Astrocyte (in vitro differentiated cells and primary cell): ENCODE data around the gene RPP40. TPM values are rescaled to one million over a fixed set of nuclear protein-coding genes. Genes with fewer than 3 reads are reported as not detected.

ENCODE experiments used
- DNase-seq: peaks from one replicate; pipeline ENCODE4 v3.0.0-alpha.2; 2010; ENCODE audit warnings: low read depth
- FAIRE-seq: peaks from 2 replicates; lab custom pipeline; 2011; peaks lifted over from hg19 to GRCh38; lab: Jason Lieb, UNC
- H2AFZ ChIP-seq: 2 replicates; pipeline ENCODE4 v1.6.0; 2012; ENCODE audit warnings: low read depth, low read length, inconsistent platforms
- H3K27ac ChIP-seq: 2 replicates; pipeline ENCODE4 v1.5.1; 2011; ENCODE audit warnings: low read depth, low read length, inconsistent platforms
- H3K27me3 ChIP-seq: 2 replicates; pipeline ENCODE4 v1.6.0; 2011; ENCODE audit warnings: low read length, inconsistent platforms; ENCODE audit not compliant: insufficient read depth
- H3K36me3 ChIP-seq: 2 replicates; pipeline ENCODE4 v1.5.1; 2011; ENCODE audit warnings: low read length, inconsistent platforms; ENCODE audit not compliant: insufficient read depth
- H3K4me1 ChIP-seq: 2 replicates; pipeline ENCODE4 v1.5.1; 2011; ENCODE audit warnings: low read length, inconsistent platforms; ENCODE audit not compliant: insufficient read depth
- H3K4me2 ChIP-seq: 2 replicates; pipeline ENCODE4 v1.6.0; 2012; ENCODE audit warnings: low read length, inconsistent platforms
- H3K4me3 ChIP-seq: 2 replicates; pipeline ENCODE4 v1.5.1; 2011; ENCODE audit warnings: low read depth, mild to moderate bottlenecking, low read length, inconsistent platforms; ENCODE audit not compliant: insufficient read depth
- H3K79me2 ChIP-seq: 2 replicates; pipeline ENCODE4 v1.6.0; 2012; ENCODE audit warnings: mild to moderate bottlenecking, low read length, inconsistent platforms; ENCODE audit not compliant: insufficient read depth
- H3K9ac ChIP-seq: 2 replicates; pipeline ENCODE4 v1.6.0; 2012; ENCODE audit warnings: mild to moderate bottlenecking, low read length, inconsistent platforms
- H3K9me3 ChIP-seq: 2 replicates; pipeline ENCODE4 v1.5.1; 2012; ENCODE audit warnings: low read depth, mild to moderate bottlenecking, low read length, inconsistent platforms; ENCODE audit not compliant: insufficient read depth
- H4K20me1 ChIP-seq: 2 replicates; pipeline ENCODE4 v1.6.0; 2012; ENCODE audit warnings: low read length, inconsistent platforms; ENCODE audit not compliant: insufficient read depth
- H3K27ac Mint-ChIP-seq: one replicate; pipeline ENCODE4 v1.8.0; 2021; ENCODE audit warnings: mild to moderate bottlenecking, mixed read lengths; ENCODE audit not compliant: unreplicated experiment
- H3K27me3 Mint-ChIP-seq: one replicate; pipeline ENCODE4 v1.8.0; 2021; ENCODE audit warnings: low read depth, mixed read lengths; ENCODE audit not compliant: unreplicated experiment
- H3K36me3 Mint-ChIP-seq: one replicate; pipeline ENCODE4 v1.8.0; 2021; ENCODE audit warnings: low read depth, mixed read lengths; ENCODE audit not compliant: unreplicated experiment
- H3K4me1 Mint-ChIP-seq: one replicate; pipeline ENCODE4 v1.8.0; 2021; ENCODE audit warnings: low read depth, mixed read lengths; ENCODE audit not compliant: unreplicated experiment
- H3K4me3 Mint-ChIP-seq: one replicate; pipeline ENCODE4 v1.8.0; 2021; ENCODE audit warnings: mild to moderate bottlenecking, moderate library complexity, mixed read lengths; ENCODE audit not compliant: unreplicated experiment
- H3K9me3 Mint-ChIP-seq: one replicate; pipeline ENCODE4 v1.8.0; 2021; ENCODE audit warnings: mild to moderate bottlenecking, mixed read lengths; ENCODE audit not compliant: unreplicated experiment
- CTCF ChIP-seq: IDR thresholded peaks from 2 replicates; pipeline ENCODE4 v1.5.1; 2011; ENCODE audit warnings: low read depth, mild to moderate bottlenecking, inconsistent platforms, low read length, moderate library complexity; ENCODE audit not compliant: insufficient read depth
- EZH2 ChIP-seq: IDR thresholded peaks from 2 replicates; pipeline ENCODE4 v1.6.1; 2012; ENCODE audit warnings: mild to moderate bottlenecking, low read length, inconsistent platforms; ENCODE audit not compliant: insufficient read depth
- total RNA-seq: library from RNA; stranded (reverse); gene quantifications from 2 replicates; pipeline ENCODE4 v1.2.1, GENCODE V29; 2021

Gene RPP40
- total RNA-seq, 1 donor from 2014 or later = 16.6 TPM

- Mint-ChIP-seq H3K27ac (peak overlapping the region; percentile 44), H3K36me3 (peaks cover 5% of the 10 kb centered on the region), H3K9me3 (peaks cover 3% of the 10 kb centered on the region), H3K27me3 (no peaks in the 10 kb centered on the region), H3K4me1 (peaks cover 11% of the 10 kb centered on the region), H3K4me3 (no peak overlapping the region)
- peaks cover 1% of the 10 kb centered on the region for H3K4me1 ChIP-seq
- no peak for TF ChIP-seq EZH2
- TF ChIP-seq CTCF = no peak
- no peaks in the 10 kb centered on the region for H3K9me3 ChIP-seq
- peak overlapping the region; percentile 7 for H2AFZ ChIP-seq
- H3K79me2 ChIP-seq = no peaks in the 10 kb centered on the region
- no peak overlapping the region for H3K27ac ChIP-seq
- H3K4me3 ChIP-seq = no peak overlapping the region
- no peak overlapping the region for H3K9ac ChIP-seq
- H3K27me3 ChIP-seq = no peaks in the 10 kb centered on the region
- no peaks in the 10 kb centered on the region for H3K36me3 ChIP-seq
- no peak overlapping the region for H3K4me2 ChIP-seq
- DNase-seq (no peak), FAIRE-seq (no peak)
- no peaks in the 10 kb centered on the region for H4K20me1 ChIP-seq
Measured at GRCh38 chr6:5031150-5031549, 27.3 kb upstream of the RPP40 start.

- FAIRE-seq (peak; percentile 79), DNase-seq (peak; percentile 62)
- Mint-ChIP-seq H3K9me3 (peaks cover 3% of the 10 kb centered on the region), H3K4me3 (no peak overlapping the region), H3K4me1 (peaks cover 12% of the 10 kb centered on the region), H3K36me3 (peaks cover 5% of the 10 kb centered on the region), H3K27me3 (no peaks in the 10 kb centered on the region), H3K27ac (peak overlapping the region; percentile 44)
- TF ChIP-seq EZH2 (no peak), CTCF (peak; percentile 79)
- Histone ChIP-seq H3K27me3 (no peaks in the 10 kb centered on the region), H4K20me1 (no peaks in the 10 kb centered on the region), H3K4me1 (peaks cover 5% of the 10 kb centered on the region), H3K36me3 (no peaks in the 10 kb centered on the region), H3K79me2 (no peaks in the 10 kb centered on the region), H3K9me3 (no peaks in the 10 kb centered on the region), H3K27ac (no peak overlapping the region), H2AFZ (peak overlapping the region; percentile 7), H3K4me3 (no peak overlapping the region), H3K9ac (no peak overlapping the region), H3K4me2 (no peak overlapping the region)
Measured at GRCh38 chr6:5030596-5031136, 26.8 kb upstream of the RPP40 start.

DNA sequence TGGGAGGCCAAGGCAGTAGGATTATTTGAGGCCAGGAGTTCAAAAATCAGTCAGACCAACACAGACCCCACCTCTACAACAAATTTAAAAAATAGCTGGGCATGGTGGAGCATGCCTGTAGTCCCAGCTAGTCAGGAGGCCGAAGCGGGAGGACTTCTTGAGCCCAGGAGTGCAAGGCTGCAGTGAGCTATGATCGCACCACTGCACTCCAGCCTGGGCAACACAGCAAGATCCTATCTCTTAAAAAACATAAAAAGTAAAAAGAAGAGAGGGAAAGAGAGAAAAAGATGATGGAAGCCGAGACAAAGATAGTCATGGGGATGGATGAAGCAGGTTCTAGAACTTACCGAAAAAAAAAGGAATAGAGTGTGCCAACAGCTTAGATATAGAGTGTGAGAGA lies 25.8 kb upstream of the RPP40 start:
- Histone ChIP-seq H3K4me1 (peaks cover 5% of the 10 kb centered on the region), H2AFZ (no peak overlapping the region), H3K4me3 (no peak overlapping the region), H3K4me2 (no peak overlapping the region), H3K27me3 (no peaks in the 10 kb centered on the region), H3K27ac (no peak overlapping the region), H3K36me3 (no peaks in the 10 kb centered on the region), H4K20me1 (no peaks in the 10 kb centered on the region), H3K9me3 (no peaks in the 10 kb centered on the region), H3K9ac (no peak overlapping the region), H3K79me2 (no peaks in the 10 kb centered on the region)
- Mint-ChIP-seq H3K27ac (no peak overlapping the region), H3K4me1 (peaks cover 16% of the 10 kb centered on the region), H3K36me3 (peaks cover 1% of the 10 kb centered on the region), H3K27me3 (no peaks in the 10 kb centered on the region), H3K9me3 (peaks cover 3% of the 10 kb centered on the region), H3K4me3 (no peak overlapping the region)
- TF ChIP-seq CTCF = no peak
- no peak for TF ChIP-seq EZH2
- DNase-seq = no peak
- FAIRE-seq = no peak
